GM23338 (cell line): ENCODE results near the gene NIPAL4. TPM values are rescaled to one million over a fixed set of nuclear protein-coding genes. Genes with fewer than 3 reads are reported as not detected.

ENCODE experiments used
- ATAC-seq: fragments of 200-7000 bp; cut with Tn5 transposase; 3 replicates; pipeline ENCODE4 v1.9.1; 2020
- DNase-seq: peaks from one replicate; pipeline ENCODE4 v3.0.0-alpha.2; 2015; ENCODE audit warnings: low spot score
- H2AFZ ChIP-seq: fragments of 200-600 bp; sonication (generic); 2 replicates; pipeline ENCODE4 v1.8.0; 2016; ENCODE audit warnings: antibody characterized with exemption, mild to moderate bottlenecking, moderate library complexity
- H3F3A ChIP-seq: fragments of 200-600 bp; sonication (generic); replicated peaks from 2 replicates; pipeline ENCODE4 v1.8.0; 2017; ENCODE audit warnings: antibody characterized with exemption, mixed run types, low read depth
- H3K27ac ChIP-seq: fragments of 200-600 bp; sonication (generic); 2 replicates; pipeline ENCODE4 v1.6.1; 2016; ENCODE audit warnings: low read depth
- H3K27me3 ChIP-seq: fragments of 200-600 bp; sonication (generic); 2 replicates; pipeline ENCODE4 v1.8.0; 2016; ENCODE audit warnings: mild to moderate bottlenecking, mixed run types, moderate library complexity; ENCODE audit not compliant: insufficient read depth
- H3K36me3 ChIP-seq: fragments of 200-600 bp; sonication (generic); 2 replicates; pipeline ENCODE4 v1.8.0; 2016; ENCODE audit warnings: mild to moderate bottlenecking; ENCODE audit not compliant: insufficient read depth
- H3K4me1 ChIP-seq: fragments of 200-600 bp; sonication (generic); 2 replicates; pipeline ENCODE4 v1.8.0; 2016; ENCODE audit warnings: mild to moderate bottlenecking, moderate library complexity; ENCODE audit not compliant: insufficient read depth
- H3K4me2 ChIP-seq: fragments of 200-600 bp; sonication (generic); 2 replicates; pipeline ENCODE4 v1.7.1; 2017; ENCODE audit warnings: mixed run types
- H3K4me3 ChIP-seq: fragments of 200-600 bp; sonication (generic); 2 replicates; pipeline ENCODE4 v1.6.1; 2016; ENCODE audit warnings: mixed run types
- H3K79me2 ChIP-seq: fragments of 200-600 bp; sonication (generic); replicated peaks from 2 replicates; pipeline ENCODE4 v1.8.0; 2017; ENCODE audit warnings: mild to moderate bottlenecking; ENCODE audit not compliant: insufficient read depth
- H3K9me2 ChIP-seq: fragments of 200-600 bp; sonication (generic); 2 replicates; pipeline ENCODE4 v1.8.0; 2017; ENCODE audit not compliant: insufficient read depth
- H4K20me1 ChIP-seq: fragments of 200-600 bp; sonication (generic); replicated peaks from 2 replicates; pipeline ENCODE4 v1.8.0; 2017; ENCODE audit warnings: mild to moderate bottlenecking; ENCODE audit not compliant: insufficient read depth
- H3K27ac Mint-ChIP-seq: 2 replicates; pipeline ENCODE4 v1.8.0; 2020; ENCODE audit warnings: inconsistent platforms, mild to moderate bottlenecking, moderate library complexity, mixed read lengths
- H3K27me3 Mint-ChIP-seq: 3 replicates; pipeline ENCODE4 v1.8.0; 2022; ENCODE audit warnings: low read depth, mild to moderate bottlenecking, moderate library complexity, mixed read lengths, inconsistent platforms; ENCODE audit not compliant: insufficient read depth, poor library complexity
- H3K36me3 Mint-ChIP-seq: 3 replicates; pipeline ENCODE4 v1.8.0; 2021; ENCODE audit warnings: low read depth, mild to moderate bottlenecking, inconsistent platforms, moderate library complexity, mixed read lengths
- H3K4me1 Mint-ChIP-seq: 3 replicates; pipeline ENCODE4 v1.8.0; 2020; ENCODE audit warnings: mild to moderate bottlenecking, inconsistent platforms, mixed read lengths
- H3K4me3 Mint-ChIP-seq: 3 replicates; pipeline ENCODE4 v1.8.0; 2021; ENCODE audit warnings: moderate library complexity, mild to moderate bottlenecking, inconsistent platforms, mixed read lengths
- H3K9me3 Mint-ChIP-seq: 3 replicates; pipeline ENCODE4 v1.8.0; 2020; ENCODE audit warnings: moderate library complexity, mild to moderate bottlenecking, inconsistent platforms, mixed read lengths
- CREB1 ChIP-seq: fragments of 250-450 bp; sonication (Bioruptor Pico); IDR thresholded peaks from 2 replicates; pipeline ENCODE4 v1.5.0; 2020; ENCODE audit warnings: low read depth, mild to moderate bottlenecking, moderate library complexity
- EZH2 ChIP-seq: fragments of 200-600 bp; sonication (generic); IDR thresholded peaks from one replicate; pipeline ENCODE4 v1.8.0; 2017; ENCODE audit warnings: antibody characterized with exemption, mild to moderate bottlenecking, low read depth; ENCODE audit not compliant: unreplicated experiment
- EZH2phosphoT487 ChIP-seq: fragments of 200-600 bp; sonication (generic); IDR thresholded peaks from one replicate; pipeline ENCODE4 v1.8.1; 2018; ENCODE audit warnings: antibody characterized with exemption; ENCODE audit not compliant: unreplicated experiment
- JUNB ChIP-seq: IDR thresholded peaks from one replicate; pipeline ENCODE4 v1.6.1; 2016; ENCODE audit warnings: antibody characterized with exemption; ENCODE audit not compliant: unreplicated experiment
- ZNF114 ChIP-seq: fragments of 250-450 bp; sonication (Bioruptor Pico); IDR thresholded peaks from 2 replicates; pipeline ENCODE4 v1.5.0; 2020; ENCODE audit warnings: mild to moderate bottlenecking, moderate library complexity
- ZNF462 ChIP-seq: fragments of 250-450 bp; sonication (Bioruptor Pico); IDR thresholded peaks from 2 replicates; pipeline ENCODE4 v1.5.0; 2020; ENCODE audit warnings: mild to moderate bottlenecking, moderate library complexity
- polyA plus RNA-seq: library from polyadenylated mRNA; unstranded; fragments of >200 nt; fragmentation: Nextera tagmentation; extraction: Ambion mirVana; gene quantifications from 2 replicates; pipeline ENCODE4 v1.2.1, GENCODE V29; 2016
- total RNA-seq: library from RNA; depleted of rRNA; stranded (reverse); fragments of >200 nt; shearing (Covaris generic); gene quantifications from 2 replicates; pipeline ENCODE4 v1.2.3, GENCODE V29; 2014
- TF ChIP-seq, protein P1 (sequence below): IDR thresholded peaks from 2 replicates; pipeline ENCODE4 v1.6.1; 2016; ENCODE audit warnings: antibody characterized with exemption

Gene NIPAL4
- total and polyA plus RNA-seq, 2 experiments from 2014 or later, result 0.21 TPM; not detected in 1

- no peak for TF ChIP-seq ZNF462 (CRISPR knock-in tag)
- TF ChIP-seq ZNF114, result no peak
- TF ChIP-seq, protein P1, sequence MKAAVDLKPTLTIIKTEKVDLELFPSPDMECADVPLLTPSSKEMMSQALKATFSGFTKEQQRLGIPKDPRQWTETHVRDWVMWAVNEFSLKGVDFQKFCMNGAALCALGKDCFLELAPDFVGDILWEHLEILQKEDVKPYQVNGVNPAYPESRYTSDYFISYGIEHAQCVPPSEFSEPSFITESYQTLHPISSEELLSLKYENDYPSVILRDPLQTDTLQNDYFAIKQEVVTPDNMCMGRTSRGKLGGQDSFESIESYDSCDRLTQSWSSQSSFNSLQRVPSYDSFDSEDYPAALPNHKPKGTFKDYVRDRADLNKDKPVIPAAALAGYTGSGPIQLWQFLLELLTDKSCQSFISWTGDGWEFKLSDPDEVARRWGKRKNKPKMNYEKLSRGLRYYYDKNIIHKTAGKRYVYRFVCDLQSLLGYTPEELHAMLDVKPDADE, result no peak
- TF ChIP-seq JUNB, result no peak
- no peak for TF ChIP-seq EZH2phosphoT487
- TF ChIP-seq CREB1, result no peak
Observed at GRCh38 chr5:157519579-157520253, 59.7 kb downstream of the NIPAL4 start (continued).

GRCh38 chr5:157520911-157521703 is 61.1 kb downstream of the NIPAL4 start:
- Histone ChIP-seq H3F3A (no peaks in the 10 kb centered on the region), H3K27me3 (no peaks in the 10 kb centered on the region), H3K27ac (no peak overlapping the region), H3K4me1 (no peaks in the 10 kb centered on the region), H3K36me3 (no peaks in the 10 kb centered on the region), H3K4me2 (no peak overlapping the region), H2AFZ (no peak overlapping the region), H3K9me2 (0 out of 2 replicates have a peak, but pooled peaks cover 6% of the 10 kb centered on the region), H3K79me2 (no peaks in the 10 kb centered on the region), H3K4me3 (no peak overlapping the region), H4K20me1 (no peaks in the 10 kb centered on the region)
- Mint-ChIP-seq H3K4me1 (no peaks in the 10 kb centered on the region), H3K9me3 (no peaks in the 10 kb centered on the region), H3K36me3 (no peaks in the 10 kb centered on the region), H3K27ac (no peak overlapping the region), H3K4me3 (no peak overlapping the region), H3K27me3 (peaks cover 4% of the 10 kb centered on the region)
- DNase-seq (peak; percentile 37), ATAC-seq (no peak)
- TF ChIP-seq EZH2, result no peak
